Adrenal gland (tissue), 12 donors: ENCODE measurements around the gene COL19A1. TPM values are rescaled to one million over a fixed set of nuclear protein-coding genes. Genes with fewer than 3 reads are reported as not detected.

Experiments used
- DNase-seq, 7 donors: peaks; one replicate each; pipeline ENCODE4 v3.0.0-alpha.2; 2019 to 2020
- H3K27ac ChIP-seq, 5 donors: fragments of 200-600 bp; sonication (generic) in 4 of 5; 1 replicate in 3 of 5; 2 replicates in 2 of 5; pipeline versions ENCODE4 v1.5.1 to v1.8.0; 2016 to 2020; ENCODE audit warnings: mild to moderate bottlenecking in 1 of 5
- H3K27me3 ChIP-seq: fragments of 200-600 bp; 2 replicates; pipeline ENCODE4 v1.8.0; 2021
- H3K36me3 ChIP-seq, 2 donors: fragments of 200-600 bp; replicated peaks in 1 of 2; 1 replicate in 1 of 2; 2 replicates in 1 of 2; pipeline versions ENCODE4 v1.5.1 to v1.8.0; 2018 to 2022
- H3K4me1 ChIP-seq, 2 donors: fragments of 200-600 bp; replicated peaks in 1 of 2; 1 replicate in 1 of 2; 2 replicates in 1 of 2; pipeline versions ENCODE4 v1.5.1 to v1.8.0; 2018 to 2021
- H3K4me3 ChIP-seq, 4 donors: fragments of 200-600 bp; sonication (generic) in 3 of 4; one replicate each; pipeline ENCODE4 v1.5.1; 2016 to 2018
- H3K9me3 ChIP-seq, 3 donors: fragments of 200-600 bp; sonication (generic) in 1 of 3; replicated peaks in 1 of 3; 1 replicate in 2 of 3; 2 replicates in 1 of 3; pipeline versions ENCODE4 v1.5.1 to v1.8.0; 2016 to 2021
- CTCF ChIP-seq, 6 experiments: fragments of 450-650 bp in 4 of 6; fragments of 200-600 bp in 2 of 6; sonication (generic) in 1 of 6; IDR thresholded peaks; 1 replicate in 5 of 6; 2 replicates in 1 of 6; pipeline versions ENCODE4 v1.5.1 to v1.8.0; 2016 to 2021; ENCODE audit warnings: antibody characterized with exemption in 6 of 6, mild to moderate bottlenecking in 2 of 6, moderate library complexity in 1 of 6
- POLR2A ChIP-seq, 2 donors: fragments of 450-650 bp; IDR thresholded peaks; one replicate each; pipeline ENCODE4 v1.6.1; 2017; ENCODE audit warnings: antibody characterized with exemption in 2 of 2, mild to moderate bottlenecking in 2 of 2, moderate library complexity in 1 of 2
- WGBS, 4 donors: extraction: QIAGEN DNeasy Blood & Tissue Kit in 2 of 4; methylation state at CpG; one replicate each; pipeline versions ENCODE4 v1.1.5 to v1.1.7; 2013 to 2017; 5-methylcytosine and 5-hydroxymethylcytosine counted together
- intact Hi-C, 2 donors: fragments of 100-400 bp; cut with DNase I; formaldehyde crosslinking; loops; one replicate each; pipeline versions ENCODE4 v1.14.1 to v1.15.0; 2022 to 2023
- polyA plus RNA-seq, 3 donors: library from polyadenylated mRNA; stranded (reverse); fragments of 200-250 nt in 2 of 3; fragments of 350-450 nt in 1 of 3; fragmentation: Illumina TruSeq in 1 of 3; extraction: RNeasy Lipid Tissue Mini Kit (QIAGEN cat#74804) in 1 of 3; gene quantifications; one replicate each; pipeline ENCODE4 v1.2.3, GENCODE V29; 2013 to 2014
- total RNA-seq, 9 donors: library from RNA; depleted of rRNA in 4 of 9; stranded (reverse); fragments of >200 nt in 4 of 9; fragments of 120-200 nt in 1 of 9; fragmentation: NEBNext Ultra II Directional in 1 of 9; extraction: Animal tissue kit (Norgen Biotek cat#: 25700) in 1 of 9; gene quantifications; one replicate each; pipeline versions ENCODE4 v1.1.0 to v1.2.4, GENCODE V29; 2013 to 2023
- donor health status: healthy with polysubstance abuse.
- donor health status: Bipolar disorder and iron deficiency.
- donor health status: DM: yes; HTN: yes; CAD: no.
- donor health status: DM: no; HTN: no; CAD: no.
- donor health status: DM: no; HTN: no; CAD: no.
- donor health status: DM: yes; HTN: yes; CAD: no.

Gene COL19A1
- total and polyA plus RNA-seq, 12 donors, result under 0.01 to 0.32 (median 0.11) TPM; not detected in 5

DNA sequence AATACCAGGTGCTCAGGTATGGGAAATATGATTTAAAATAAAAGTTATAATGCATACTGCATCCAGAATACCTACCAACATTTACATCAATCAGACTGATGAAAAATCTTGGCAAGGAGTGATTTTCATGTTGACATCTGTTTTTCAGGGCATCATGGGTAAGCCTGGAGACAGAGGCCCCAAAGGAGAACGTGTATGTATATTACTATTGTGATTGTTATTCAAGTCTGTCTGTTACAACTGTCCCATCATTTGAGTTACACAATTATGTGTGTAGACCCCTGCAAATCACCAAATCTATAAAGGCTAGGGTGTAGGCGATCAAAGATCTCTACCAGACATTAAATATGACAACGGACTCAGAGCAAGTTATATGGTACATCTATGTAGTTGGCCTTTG, 318.4 kb downstream of the COL19A1 start:
- WGBS, 4 donors, result 68 to 82% (median 78%) methylated on average over 3 of the region's 3 CpGs
- no peaks in the 10 kb centered on the region for H3K9me3 ChIP-seq
- DNase-seq, result no peak
- H3K4me3 ChIP-seq, result no peak overlapping the region
- no peak overlapping the region for H3K27ac ChIP-seq
- H3K27me3 ChIP-seq, result no peaks in the 10 kb centered on the region
- H3K4me1 ChIP-seq, result no peaks in the 10 kb centered on the region
- no peaks in the 10 kb centered on the region for H3K36me3 ChIP-seq
- intact Hi-C loops, result no loop called here
- TF ChIP-seq POLR2A (IDR thresholded peaks at IDR 0.05) (no peak), CTCF (IDR thresholded peaks at IDR 0.05) (no peak)

DNA sequence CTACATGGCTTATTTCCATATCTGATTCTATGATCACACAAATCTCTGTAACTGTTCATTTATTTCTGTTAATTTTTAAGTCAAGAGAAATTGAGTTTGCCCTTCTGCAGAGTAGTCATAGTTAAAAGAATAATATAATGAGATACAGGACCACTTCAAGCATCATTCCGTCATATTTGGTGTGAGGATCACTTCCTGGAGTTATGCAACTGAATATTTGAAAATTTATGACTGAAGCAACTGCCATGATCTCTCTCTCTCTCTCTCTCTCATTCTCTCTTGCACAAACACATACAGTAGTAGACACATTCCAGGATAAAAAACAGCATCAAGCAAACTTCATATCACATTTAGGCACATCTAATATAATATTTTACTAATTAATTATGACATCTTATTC, 320.1 kb downstream of the COL19A1 start:
- H3K27ac ChIP-seq, result no peak overlapping the region
- no peak overlapping the region for H3K4me3 ChIP-seq
- no peaks in the 10 kb centered on the region for H3K36me3 ChIP-seq
- WGBS, 4 donors, result 58 to 79% (median 66%) methylated on average over 1 of the region's 1 CpG
- TF ChIP-seq CTCF (IDR thresholded peaks at IDR 0.05) (no peak), POLR2A (IDR thresholded peaks at IDR 0.05) (no peak)
- no peak for DNase-seq
- no peaks in the 10 kb centered on the region for H3K27me3 ChIP-seq
- H3K4me1 ChIP-seq, result no peaks in the 10 kb centered on the region
- H3K9me3 ChIP-seq, result no peaks in the 10 kb centered on the region
- intact Hi-C loops, result no loop called here

DNA sequence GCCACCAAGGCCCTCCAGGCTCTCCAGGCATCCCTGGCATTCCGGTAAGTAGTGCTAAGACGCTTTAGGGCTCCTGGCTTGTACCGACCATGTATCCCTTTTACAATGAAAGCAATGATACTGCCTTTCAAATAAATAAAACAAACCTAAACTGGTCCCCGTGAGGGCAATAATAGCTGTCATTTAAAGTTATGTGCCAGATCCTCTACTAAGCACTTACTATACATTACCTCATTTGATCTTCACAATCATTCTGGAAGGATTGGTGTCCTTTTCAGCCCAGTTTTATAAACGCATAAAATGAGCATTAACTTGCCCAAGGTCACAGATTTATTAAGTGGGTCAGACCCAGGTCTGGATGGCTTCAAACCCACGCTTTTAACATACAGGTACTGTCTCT, 321.8 kb downstream of the COL19A1 start:
- Histone ChIP-seq H3K27ac (no peak overlapping the region), H3K4me3 (no peak overlapping the region), H3K4me1 (no peaks in the 10 kb centered on the region), H3K9me3 (no peaks in the 10 kb centered on the region), H3K27me3 (peaks cover 6% of the 10 kb centered on the region), H3K36me3 (no peaks in the 10 kb centered on the region)
- DNase-seq, result no peak
- intact Hi-C loops, result no loop called here
- WGBS, 4 donors, result 74 to 83% (median 79%) methylated on average over 4 to 6 of the region's 6 CpGs
- TF ChIP-seq POLR2A (IDR thresholded peaks at IDR 0.05) (no peak), CTCF (IDR thresholded peaks at IDR 0.05) (no peak)

DNA sequence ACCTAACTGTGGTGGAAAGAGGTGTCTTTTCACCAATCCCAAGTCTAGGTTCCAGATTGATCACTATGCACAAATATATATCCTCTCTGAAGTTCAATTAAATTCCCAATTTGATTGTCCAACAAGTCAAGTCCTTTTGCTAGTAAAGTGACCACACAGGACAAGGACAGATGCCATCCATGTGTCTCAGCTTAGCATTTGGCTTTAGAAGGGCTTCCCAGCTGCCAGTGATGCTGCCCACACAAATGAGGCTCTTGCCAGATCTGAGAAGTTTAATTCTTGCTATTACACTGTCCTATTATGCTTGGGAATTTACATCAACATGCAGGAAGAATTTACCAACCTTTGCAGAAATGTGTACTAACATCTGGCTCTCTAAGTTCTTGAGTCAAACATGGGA, 328.1 kb downstream of the COL19A1 start:
- no peak overlapping the region for H3K27ac ChIP-seq
- no peak for DNase-seq
- H3K4me1 ChIP-seq, result no peaks in the 10 kb centered on the region
- peaks cover 0 to 4% (median 0%) of the 10 kb centered on the region in 3 donors for H3K9me3 ChIP-seq
- H3K36me3 ChIP-seq, result no peaks in the 10 kb centered on the region
- H3K4me3 ChIP-seq, result no peak overlapping the region
- peaks cover 6% of the 10 kb centered on the region for H3K27me3 ChIP-seq
- no peak for TF ChIP-seq POLR2A (IDR thresholded peaks at IDR 0.05)
- TF ChIP-seq CTCF (IDR thresholded peaks at IDR 0.05), result no peak
- intact Hi-C loops, result no loop called here
